ENCODE results near the gene OR8B12.

OR8B12 gene, protein sequence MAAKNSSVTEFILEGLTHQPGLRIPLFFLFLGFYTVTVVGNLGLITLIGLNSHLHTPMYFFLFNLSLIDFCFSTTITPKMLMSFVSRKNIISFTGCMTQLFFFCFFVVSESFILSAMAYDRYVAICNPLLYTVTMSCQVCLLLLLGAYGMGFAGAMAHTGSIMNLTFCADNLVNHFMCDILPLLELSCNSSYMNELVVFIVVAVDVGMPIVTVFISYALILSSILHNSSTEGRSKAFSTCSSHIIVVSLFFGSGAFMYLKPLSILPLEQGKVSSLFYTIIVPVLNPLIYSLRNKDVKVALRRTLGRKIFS

DNA sequence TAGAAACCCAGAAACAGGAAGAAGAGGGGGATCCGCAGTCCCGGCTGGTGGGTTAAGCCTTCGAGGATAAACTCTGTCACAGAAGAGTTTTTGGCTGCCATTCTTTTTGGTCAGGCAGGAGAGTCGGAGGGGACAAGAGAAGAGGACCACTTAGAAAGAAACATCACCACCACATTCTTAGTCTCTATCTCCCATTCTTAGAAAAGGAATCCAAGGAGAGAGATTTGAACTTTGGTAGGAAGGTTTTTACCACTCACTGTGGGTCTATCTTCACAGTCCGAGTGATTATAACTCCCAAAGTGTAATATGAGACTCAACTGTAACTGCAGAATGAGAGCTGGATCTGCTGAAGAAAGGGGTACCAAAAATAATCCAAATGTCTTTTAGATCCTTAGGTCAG lies at the start of gene OR8B12:
TSS of gene OR8B12 (minus strand) at position 101 of the 400 bp plus-strand sequence. CDS start at position 101, 0 bp downstream.
- H3K27me3 Mint-ChIP-seq: peaks cover 30% of the 10 kb centered on the region
- H3K27ac Mint-ChIP-seq: no peak within 1 kb of the TSS
- H3K4me3 Mint-ChIP-seq: no peak within 1 kb of the TSS
- no peaks in the 10 kb centered on the region for H3K4me1 Mint-ChIP-seq (ENCODE audit: low read depth)
- H3K9me3 Mint-ChIP-seq: no peaks in the 10 kb centered on the region
- H3K36me3 Mint-ChIP-seq (ENCODE audit: low read depth): no peaks in the 10 kb centered on the region

DNA sequence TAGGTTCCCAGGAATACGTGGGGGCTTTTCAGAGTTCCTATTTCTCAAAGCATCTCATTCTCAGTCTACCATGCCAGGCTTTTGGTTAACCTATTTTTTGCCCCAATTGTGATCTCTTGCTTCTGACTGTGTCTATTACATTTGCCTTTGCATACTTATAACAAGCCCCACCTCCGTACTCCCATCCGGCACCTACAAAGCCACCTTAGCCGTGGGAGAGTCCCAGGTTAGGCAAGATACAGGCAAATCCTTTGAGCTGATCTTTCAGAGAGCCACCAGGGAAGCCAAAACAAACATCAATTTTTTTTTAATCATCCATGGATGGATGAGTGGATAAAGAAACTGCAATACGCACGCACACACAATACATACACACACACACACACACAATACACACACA lies 49.2 kb upstream of the OR8B12 start:
- no peaks in the 10 kb centered on the region for H3K4me1 Mint-ChIP-seq (ENCODE audit: low read depth)
- no peaks in the 10 kb centered on the region for H3K9me3 Mint-ChIP-seq
- no peaks in the 10 kb centered on the region for H3K36me3 Mint-ChIP-seq (ENCODE audit: low read depth)
- no peak overlapping the region for H3K4me3 Mint-ChIP-seq
- H3K27me3 Mint-ChIP-seq: peaks cover 14% of the 10 kb centered on the region
- H3K27ac Mint-ChIP-seq: no peak overlapping the region

DNA sequence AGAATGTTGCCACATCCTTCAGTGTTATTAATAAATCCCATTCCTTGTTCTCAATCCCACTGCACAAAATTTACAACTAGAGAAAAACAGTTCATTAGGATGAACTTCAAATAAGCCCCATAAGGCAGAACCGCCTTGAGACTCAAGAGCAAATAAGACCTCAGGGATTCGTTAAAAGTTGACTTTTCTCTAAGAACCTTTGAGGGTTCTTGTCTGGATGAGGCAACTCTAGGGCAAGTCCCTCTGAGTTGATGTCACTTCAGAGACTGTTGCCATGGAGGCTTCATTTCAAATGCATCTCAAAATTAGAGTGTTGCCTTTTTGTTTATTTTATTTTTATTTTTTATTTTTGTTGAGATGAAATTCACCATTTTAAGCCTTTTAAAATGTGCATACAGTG lies 48.0 kb upstream of the OR8B12 start:
- Mint-ChIP-seq H3K4me3 (no peak overlapping the region), H3K9me3 (no peaks in the 10 kb centered on the region), H3K27ac (no peak overlapping the region), H3K4me1 (ENCODE audit: low read depth) (no peaks in the 10 kb centered on the region), H3K27me3 (peaks cover 17% of the 10 kb centered on the region), H3K36me3 (ENCODE audit: low read depth) (no peaks in the 10 kb centered on the region)

DNA sequence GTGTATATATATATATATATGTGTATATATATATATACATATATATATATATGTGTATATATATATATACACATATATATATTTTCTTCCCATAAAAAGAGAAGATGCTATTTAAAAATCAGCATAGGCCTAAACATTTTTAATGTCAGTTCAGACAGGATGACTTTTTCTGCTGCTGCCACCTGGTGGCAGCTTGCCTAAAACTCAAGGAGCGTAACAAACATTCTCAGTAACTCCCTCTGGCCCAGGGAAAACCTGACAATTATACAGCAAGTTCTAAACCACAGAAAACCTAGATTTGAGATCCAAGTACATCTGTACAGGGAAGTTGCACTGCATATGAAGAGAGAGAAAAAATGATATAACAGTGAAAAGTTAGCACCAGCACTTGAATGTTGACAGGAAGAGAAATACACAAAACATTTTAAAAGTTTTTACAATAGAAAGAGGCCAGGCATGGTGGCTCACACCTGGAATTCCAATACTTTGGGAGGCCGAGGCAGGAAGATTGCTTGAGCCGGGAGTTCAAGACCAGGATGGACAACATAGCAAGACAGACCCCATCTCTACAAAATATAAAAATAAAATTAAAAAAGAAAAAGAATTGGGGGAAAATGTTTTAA lies 42.9 kb upstream of the OR8B12 start:
- Mint-ChIP-seq H3K27me3 (peaks cover 16% of the 10 kb centered on the region), H3K9me3 (no peaks in the 10 kb centered on the region), H3K27ac (no peak overlapping the region), H3K4me1 (ENCODE audit: low read depth) (no peaks in the 10 kb centered on the region), H3K4me3 (no peak overlapping the region), H3K36me3 (ENCODE audit: low read depth) (no peaks in the 10 kb centered on the region)

DNA sequence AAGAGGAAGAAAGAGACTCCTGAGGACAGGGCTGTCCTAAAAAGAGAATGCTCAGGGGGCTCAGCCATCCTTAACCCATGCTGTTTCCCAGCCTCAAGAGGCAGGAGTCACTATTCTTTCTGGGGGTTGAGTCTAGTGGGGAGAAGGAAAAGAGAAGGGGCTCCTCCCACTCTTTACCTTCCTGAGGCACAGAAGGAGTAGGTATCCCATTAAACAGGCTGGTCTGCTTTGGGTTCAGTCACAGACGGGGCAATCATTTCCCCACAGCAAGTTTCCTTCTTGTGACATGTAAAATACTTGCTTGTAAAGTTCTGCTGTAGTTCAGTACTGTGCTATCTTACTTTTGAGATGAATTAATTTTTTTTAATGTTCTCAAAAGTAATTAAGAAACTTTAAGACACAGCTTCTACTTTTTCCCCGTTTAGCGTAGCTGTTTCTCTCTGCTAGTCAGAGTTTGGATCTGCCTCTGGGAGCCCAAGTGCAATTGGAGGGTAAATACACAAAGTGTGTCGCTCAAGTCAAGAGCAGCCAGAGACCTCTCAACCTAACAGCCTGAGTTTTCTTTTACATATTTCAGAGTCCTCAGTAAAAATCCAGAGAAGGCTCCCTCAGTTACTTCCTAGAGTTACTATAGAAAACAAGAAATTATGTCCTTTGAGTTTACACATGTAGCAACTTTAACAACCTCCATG lies 41.4 kb upstream of the OR8B12 start:
- peaks cover 14% of the 10 kb centered on the region for H3K27me3 Mint-ChIP-seq
- H3K36me3 Mint-ChIP-seq (ENCODE audit: low read depth): no peaks in the 10 kb centered on the region
- H3K4me3 Mint-ChIP-seq: no peak overlapping the region
- no peaks in the 10 kb centered on the region for H3K4me1 Mint-ChIP-seq (ENCODE audit: low read depth)
- no peaks in the 10 kb centered on the region for H3K9me3 Mint-ChIP-seq
- no peak overlapping the region for H3K27ac Mint-ChIP-seq

DNA sequence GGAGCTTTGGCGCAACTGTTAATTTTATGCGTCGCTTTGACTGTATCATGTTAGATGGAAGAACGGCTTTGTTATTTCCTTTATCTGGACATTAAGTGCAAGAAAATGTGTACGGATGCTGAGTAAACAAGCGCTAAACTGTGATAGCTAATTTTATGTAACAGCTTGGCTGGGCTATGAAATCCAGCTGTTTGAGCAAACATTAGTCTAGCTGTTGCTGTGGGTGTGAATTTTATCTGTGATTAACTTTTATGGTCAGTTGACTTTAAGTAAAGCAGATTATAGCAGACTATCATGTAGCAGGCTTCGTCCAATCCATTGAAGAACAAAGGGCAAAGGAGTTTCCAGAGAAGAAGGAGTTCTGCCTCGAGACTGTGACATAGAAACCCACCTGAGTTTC lies 40.3 kb upstream of the OR8B12 start:
- H3K9me3 Mint-ChIP-seq: no peaks in the 10 kb centered on the region
- H3K4me1 Mint-ChIP-seq (ENCODE audit: low read depth): no peaks in the 10 kb centered on the region
- H3K27me3 Mint-ChIP-seq: peaks cover 12% of the 10 kb centered on the region
- H3K27ac Mint-ChIP-seq: no peak overlapping the region
- H3K4me3 Mint-ChIP-seq: no peak overlapping the region
- H3K36me3 Mint-ChIP-seq (ENCODE audit: low read depth): no peaks in the 10 kb centered on the region

DNA sequence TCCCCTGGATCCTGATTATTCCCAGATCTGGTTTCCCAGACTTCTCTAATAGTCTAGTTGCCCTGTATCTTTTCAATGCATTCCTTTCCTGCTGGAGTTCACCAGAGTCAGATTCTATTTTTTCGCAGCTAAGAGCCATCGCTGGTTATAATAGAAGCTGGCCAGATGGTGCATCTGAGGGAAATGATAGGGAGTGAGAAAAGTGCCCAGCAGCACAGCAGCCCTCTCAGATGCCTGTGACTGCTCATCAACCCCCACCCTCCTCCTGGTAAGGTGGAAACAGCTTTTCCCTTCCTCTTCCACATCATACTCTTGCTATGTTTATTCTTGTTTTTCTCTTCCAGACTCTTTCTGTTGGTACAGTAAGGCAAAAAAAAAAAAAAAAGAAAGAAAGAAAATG lies 39.1 kb upstream of the OR8B12 start:
- Mint-ChIP-seq H3K27ac (no peak overlapping the region), H3K9me3 (no peaks in the 10 kb centered on the region), H3K4me1 (ENCODE audit: low read depth) (no peaks in the 10 kb centered on the region), H3K27me3 (peaks cover 10% of the 10 kb centered on the region), H3K36me3 (ENCODE audit: low read depth) (no peaks in the 10 kb centered on the region), H3K4me3 (no peak overlapping the region)

DNA sequence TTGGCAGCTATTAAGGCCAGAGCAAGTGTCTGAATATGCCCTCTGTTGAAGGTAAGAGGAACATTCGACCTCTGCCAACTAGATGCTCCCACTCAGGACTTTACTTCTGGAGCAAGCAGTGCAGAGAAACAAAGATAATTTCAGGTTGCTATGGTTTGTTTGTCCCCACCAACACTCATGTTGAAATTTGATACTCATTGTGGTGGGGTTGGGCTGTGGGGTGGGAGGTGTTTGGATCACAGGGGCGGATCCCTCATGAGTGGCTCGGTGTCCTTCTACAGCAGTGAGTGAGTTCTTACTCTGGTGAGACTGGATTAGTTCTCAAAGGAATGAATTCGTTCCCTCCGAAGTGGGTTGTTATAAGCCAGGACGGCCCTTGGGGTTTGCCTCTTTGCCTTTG lies 38.4 kb upstream of the OR8B12 start:
- no peak overlapping the region for H3K27ac Mint-ChIP-seq
- H3K27me3 Mint-ChIP-seq: peaks cover 4% of the 10 kb centered on the region
- H3K36me3 Mint-ChIP-seq (ENCODE audit: low read depth): no peaks in the 10 kb centered on the region
- H3K9me3 Mint-ChIP-seq: no peaks in the 10 kb centered on the region
- H3K4me1 Mint-ChIP-seq (ENCODE audit: low read depth): no peaks in the 10 kb centered on the region
- H3K4me3 Mint-ChIP-seq: no peak overlapping the region

DNA sequence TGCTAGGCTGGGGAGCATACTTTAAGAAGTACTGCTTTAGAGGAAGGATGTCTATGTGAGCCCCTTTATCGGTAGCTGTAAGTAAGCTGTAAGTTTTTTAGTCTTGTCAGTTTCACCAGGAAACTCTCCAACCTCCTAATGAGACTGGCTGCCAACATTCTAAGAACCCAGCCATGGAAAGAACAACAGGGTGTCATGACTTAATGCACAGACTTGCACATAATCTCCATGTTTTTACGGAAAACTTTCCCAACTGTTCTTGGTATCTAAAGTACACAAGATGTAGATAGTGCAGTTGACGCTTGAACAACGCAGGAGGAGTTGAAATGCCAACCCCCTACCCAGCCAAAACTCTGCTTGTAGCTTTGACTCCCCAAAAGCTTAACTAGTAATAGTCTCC lies 35.3 kb upstream of the OR8B12 start:
- H3K4me1 Mint-ChIP-seq (ENCODE audit: low read depth): no peaks in the 10 kb centered on the region
- no peak overlapping the region for H3K4me3 Mint-ChIP-seq
- H3K9me3 Mint-ChIP-seq: no peaks in the 10 kb centered on the region
- H3K27me3 Mint-ChIP-seq: peaks cover 5% of the 10 kb centered on the region
- H3K36me3 Mint-ChIP-seq (ENCODE audit: low read depth): no peaks in the 10 kb centered on the region
- no peak overlapping the region for H3K27ac Mint-ChIP-seq

DNA sequence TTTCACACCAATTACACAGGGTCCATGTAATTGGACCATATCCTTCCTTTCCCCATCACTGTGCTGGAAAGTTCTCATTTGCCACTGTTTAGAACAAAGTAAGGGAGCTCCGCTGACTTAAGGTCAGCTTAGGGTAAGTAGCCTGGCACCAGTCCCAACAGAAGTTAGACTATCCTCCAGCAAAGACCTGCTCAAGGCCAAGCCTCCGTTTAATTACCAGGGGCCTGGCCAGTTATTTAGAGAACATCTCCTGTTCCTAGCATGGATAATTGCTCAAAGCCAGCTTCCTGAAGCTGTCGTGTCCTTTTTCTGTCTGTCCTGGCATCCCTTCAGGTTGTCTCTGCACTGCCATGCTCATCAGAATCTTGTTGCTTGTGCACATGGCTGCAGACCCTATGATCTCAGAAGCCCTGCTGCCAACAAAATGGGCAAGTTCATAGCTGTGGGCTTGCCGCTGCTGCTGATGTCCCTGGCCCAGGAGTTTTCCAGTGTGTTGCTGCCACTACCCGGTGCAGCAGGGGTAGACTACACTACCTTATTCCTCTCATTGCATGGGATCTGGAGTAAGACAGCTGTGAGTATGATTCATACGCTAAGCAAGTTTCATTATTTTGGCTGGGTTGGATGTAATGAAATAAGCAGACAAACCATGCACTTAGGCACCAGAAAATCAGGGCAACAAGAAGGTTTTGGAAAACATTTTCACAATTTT lies 34.4 kb upstream of the OR8B12 start:
- Mint-ChIP-seq H3K27ac (no peak overlapping the region), H3K4me1 (ENCODE audit: low read depth) (no peaks in the 10 kb centered on the region), H3K4me3 (no peak overlapping the region), H3K27me3 (peaks cover 10% of the 10 kb centered on the region), H3K36me3 (ENCODE audit: low read depth) (no peaks in the 10 kb centered on the region), H3K9me3 (no peaks in the 10 kb centered on the region)

DNA sequence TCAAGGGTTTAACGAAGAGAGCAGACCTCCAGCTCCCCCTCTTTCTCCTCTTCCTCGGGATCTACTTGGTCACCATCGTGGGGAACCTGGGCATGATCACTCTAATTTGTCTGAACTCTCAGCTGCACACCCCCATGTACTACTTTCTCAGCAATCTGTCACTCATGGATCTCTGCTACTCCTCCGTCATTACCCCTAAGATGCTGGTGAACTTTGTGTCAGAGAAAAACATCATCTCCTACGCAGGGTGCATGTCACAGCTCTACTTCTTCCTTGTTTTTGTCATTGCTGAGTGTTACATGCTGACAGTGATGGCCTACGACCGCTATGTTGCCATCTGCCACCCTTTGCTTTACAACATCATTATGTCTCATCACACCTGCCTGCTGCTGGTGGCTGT lies 26.7 kb upstream of the OR8B12 start:
- H3K36me3 Mint-ChIP-seq (ENCODE audit: low read depth): no peaks in the 10 kb centered on the region
- H3K4me1 Mint-ChIP-seq (ENCODE audit: low read depth): no peaks in the 10 kb centered on the region
- H3K27ac Mint-ChIP-seq: no peak overlapping the region
- no peaks in the 10 kb centered on the region for H3K9me3 Mint-ChIP-seq
- H3K4me3 Mint-ChIP-seq: no peak overlapping the region
- H3K27me3 Mint-ChIP-seq: peaks cover 14% of the 10 kb centered on the region

DNA sequence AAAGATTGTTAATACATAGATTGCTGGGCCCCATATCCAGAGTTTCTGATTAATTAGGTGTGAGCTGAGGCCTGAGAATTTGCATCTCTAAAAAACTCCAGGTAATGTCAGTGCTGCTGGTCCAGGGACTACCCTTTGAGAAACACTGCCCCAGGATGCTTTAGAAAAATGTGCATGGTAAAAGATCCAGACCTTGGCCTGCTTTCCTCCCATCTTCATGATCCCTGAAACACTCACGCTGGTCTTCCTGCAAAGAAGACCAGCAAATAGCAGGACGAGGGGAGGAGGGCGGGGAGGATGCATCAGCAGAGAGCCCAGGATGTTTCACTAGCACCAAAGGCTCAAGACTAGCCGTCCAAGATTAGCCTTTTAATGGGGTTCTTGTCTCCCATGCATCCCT lies 26.2 kb upstream of the OR8B12 start, which contains the start of gene OR8A1:
TSS of gene OR8A1 (plus strand) at position 301 of the 400 bp plus-strand sequence. CDS start 123 bp downstream, outside the sequence.
- H3K4me1 Mint-ChIP-seq (ENCODE audit: low read depth): no peaks in the 10 kb centered on the region
- no peak within 1 kb of the TSS for H3K4me3 Mint-ChIP-seq
- H3K36me3 Mint-ChIP-seq (ENCODE audit: low read depth): no peaks in the 10 kb centered on the region
- H3K27me3 Mint-ChIP-seq: peaks cover 11% of the 10 kb centered on the region
- no peaks in the 10 kb centered on the region for H3K9me3 Mint-ChIP-seq
- no peak within 1 kb of the TSS for H3K27ac Mint-ChIP-seq

DNA sequence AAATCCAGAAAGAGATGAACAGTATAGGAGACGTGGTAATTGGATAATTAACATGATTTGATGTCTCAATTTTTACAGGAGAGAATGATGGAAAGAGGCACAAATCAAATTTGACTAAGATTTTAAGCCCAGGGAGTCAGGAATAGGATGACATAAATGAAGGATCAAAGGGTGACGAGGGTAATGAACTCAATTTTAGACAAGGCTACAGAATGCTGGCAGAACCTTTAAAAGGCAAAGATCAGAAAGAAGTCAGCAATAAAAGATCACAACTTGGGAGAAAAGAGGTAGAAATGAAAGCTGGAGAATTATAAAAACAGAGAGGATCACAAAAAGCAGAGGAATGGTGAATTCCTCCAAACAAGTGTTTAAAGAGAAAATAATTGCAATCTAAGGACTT lies 13.4 kb upstream of the OR8B12 start:
- Mint-ChIP-seq H3K9me3 (no peaks in the 10 kb centered on the region), H3K4me1 (ENCODE audit: low read depth) (no peaks in the 10 kb centered on the region), H3K27me3 (peaks cover 23% of the 10 kb centered on the region), H3K27ac (no peak overlapping the region), H3K36me3 (ENCODE audit: low read depth) (no peaks in the 10 kb centered on the region), H3K4me3 (no peak overlapping the region)

DNA sequence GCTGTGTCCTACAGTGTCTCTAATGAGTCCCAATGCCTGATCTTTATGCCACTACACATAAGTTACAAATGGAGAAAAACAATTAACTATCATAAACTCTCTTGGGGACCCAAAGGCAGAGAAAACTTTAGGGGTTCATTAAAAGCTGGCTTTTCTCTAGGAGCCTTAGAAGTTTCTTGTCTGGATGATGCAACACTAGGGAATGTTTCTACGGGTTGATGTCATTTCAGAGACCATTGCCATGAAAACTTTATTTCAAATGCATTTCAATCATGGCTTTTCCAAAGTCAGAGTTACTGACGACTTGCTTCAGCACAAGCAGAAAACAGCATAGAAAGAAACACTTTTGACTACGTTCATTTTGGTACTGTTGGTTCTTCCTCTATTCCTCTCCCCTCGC lies 8.5 kb upstream of the OR8B12 start:
- Mint-ChIP-seq H3K4me3 (no peak overlapping the region), H3K9me3 (no peaks in the 10 kb centered on the region), H3K4me1 (ENCODE audit: low read depth) (no peaks in the 10 kb centered on the region), H3K36me3 (ENCODE audit: low read depth) (no peaks in the 10 kb centered on the region), H3K27me3 (peaks cover 13% of the 10 kb centered on the region), H3K27ac (no peak overlapping the region)

DNA sequence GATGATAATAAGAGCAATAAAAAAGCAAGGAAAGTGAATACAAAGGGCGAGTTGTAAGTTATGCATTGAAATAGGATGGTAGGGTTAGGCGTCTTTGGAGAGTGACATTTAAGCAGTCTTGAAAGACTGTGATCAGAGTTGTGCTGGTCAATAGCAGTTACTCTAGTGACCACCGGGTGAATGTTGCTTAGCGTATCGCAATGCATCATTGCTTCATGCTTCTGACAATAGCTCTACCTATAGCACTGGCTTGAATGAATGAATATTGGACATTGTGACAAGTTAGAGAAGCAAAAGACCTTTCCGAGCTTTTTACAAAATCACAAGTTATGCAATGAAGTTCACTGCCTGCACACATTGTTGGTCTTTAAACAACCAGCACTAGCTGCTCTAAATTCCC lies 7.7 kb upstream of the OR8B12 start:
- Mint-ChIP-seq H3K4me3 (no peak overlapping the region), H3K27me3 (peaks cover 11% of the 10 kb centered on the region), H3K9me3 (no peaks in the 10 kb centered on the region), H3K36me3 (ENCODE audit: low read depth) (no peaks in the 10 kb centered on the region), H3K27ac (no peak overlapping the region), H3K4me1 (ENCODE audit: low read depth) (no peaks in the 10 kb centered on the region)
